Calu3 (cell line): ENCODE results near the gene SIVA1. TPM values are rescaled to one million over a fixed set of nuclear protein-coding genes. Genes with fewer than 3 reads are reported as not detected.

Experiments
- BruUV-seq: library from RNA; stranded (reverse); fragments of 400-500 nt; replicated peaks from 2 replicates; lab custom pipeline; 2021; lab: Mats Ljungman, UMichigan
- CTCF ChIA-PET: fragments of 300-600 bp; sonication (Branson Sonifier 250); formaldehyde crosslinking; loops from one replicate; lab custom pipeline; 2022; ENCODE audit warnings: antibody characterized with exemption; lab: Charles Lee
- DNase-seq: peaks from one replicate; pipeline ENCODE4 v3.0.0; 2022
- H3K27ac Mint-ChIP-seq: one replicate; pipeline ENCODE4 v1.8.0; 2022; ENCODE audit warnings: mixed read lengths; ENCODE audit not compliant: unreplicated experiment
- H3K27me3 Mint-ChIP-seq: one replicate; pipeline ENCODE4 v1.8.0; 2022; ENCODE audit warnings: mixed read lengths; ENCODE audit not compliant: unreplicated experiment
- H3K36me3 Mint-ChIP-seq: one replicate; pipeline ENCODE4 v1.8.0; 2022; ENCODE audit warnings: mild to moderate bottlenecking, moderate library complexity, mixed read lengths; ENCODE audit not compliant: insufficient read depth, unreplicated experiment
- H3K4me1 Mint-ChIP-seq: one replicate; pipeline ENCODE4 v1.8.0; 2022; ENCODE audit warnings: mild to moderate bottlenecking, low read depth, mixed read lengths; ENCODE audit not compliant: unreplicated experiment
- H3K4me3 Mint-ChIP-seq: one replicate; pipeline ENCODE4 v1.8.0; 2022; ENCODE audit warnings: mild to moderate bottlenecking, low read depth, moderate library complexity, mixed read lengths; ENCODE audit not compliant: unreplicated experiment
- H3K9me3 Mint-ChIP-seq: one replicate; pipeline ENCODE4 v1.8.0; 2022; ENCODE audit warnings: low read depth, mixed read lengths; ENCODE audit not compliant: unreplicated experiment
- intact Hi-C: fragments of 100-400 bp; cut with micrococcal nuclease; formaldehyde crosslinking; loops from one replicate; pipeline ENCODE4 v1.10.0; 2022; ENCODE audit not compliant: unreplicated experiment
- total RNA-seq: library from RNA; stranded (reverse); gene quantifications from 2 replicates; pipeline ENCODE4 v1.2.3, GENCODE V29; 2022
- TF ChIP-seq, protein P1 (sequence below): fragments of 200-600 bp; IDR thresholded peaks from one replicate; pipeline ENCODE4 v1.8.0; 2022; ENCODE audit warnings: antibody characterized with exemption; ENCODE audit not compliant: unreplicated experiment

The SIVA1 gene
- total RNA-seq, 1 experiment from 2014 or later, result 72.3 TPM

GRCh38 chr14:104805941-104806624 lies 53.1 kb downstream of the SIVA1 start:
- TF ChIP-seq, protein P1, sequence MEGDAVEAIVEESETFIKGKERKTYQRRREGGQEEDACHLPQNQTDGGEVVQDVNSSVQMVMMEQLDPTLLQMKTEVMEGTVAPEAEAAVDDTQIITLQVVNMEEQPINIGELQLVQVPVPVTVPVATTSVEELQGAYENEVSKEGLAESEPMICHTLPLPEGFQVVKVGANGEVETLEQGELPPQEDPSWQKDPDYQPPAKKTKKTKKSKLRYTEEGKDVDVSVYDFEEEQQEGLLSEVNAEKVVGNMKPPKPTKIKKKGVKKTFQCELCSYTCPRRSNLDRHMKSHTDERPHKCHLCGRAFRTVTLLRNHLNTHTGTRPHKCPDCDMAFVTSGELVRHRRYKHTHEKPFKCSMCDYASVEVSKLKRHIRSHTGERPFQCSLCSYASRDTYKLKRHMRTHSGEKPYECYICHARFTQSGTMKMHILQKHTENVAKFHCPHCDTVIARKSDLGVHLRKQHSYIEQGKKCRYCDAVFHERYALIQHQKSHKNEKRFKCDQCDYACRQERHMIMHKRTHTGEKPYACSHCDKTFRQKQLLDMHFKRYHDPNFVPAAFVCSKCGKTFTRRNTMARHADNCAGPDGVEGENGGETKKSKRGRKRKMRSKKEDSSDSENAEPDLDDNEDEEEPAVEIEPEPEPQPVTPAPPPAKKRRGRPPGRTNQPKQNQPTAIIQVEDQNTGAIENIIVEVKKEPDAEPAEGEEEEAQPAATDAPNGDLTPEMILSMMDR, result no peak
- peak overlapping the region; percentile 73 for H3K27ac Mint-ChIP-seq
- no peaks in the 10 kb centered on the region for H3K9me3 Mint-ChIP-seq
- intact Hi-C loops, result no loop called here
- BruUV-seq, result no TSS peak
- no peaks in the 10 kb centered on the region for H3K4me1 Mint-ChIP-seq
- H3K36me3 Mint-ChIP-seq, result peaks cover 11% of the 10 kb centered on the region
- no peaks in the 10 kb centered on the region for H3K27me3 Mint-ChIP-seq
- no peak for DNase-seq
- CTCF ChIA-PET, result interaction anchor here (0.6 kb wide), 1 partner anchor 1277 kb away, joined by 7 read pairs; the partner anchor contains the start of gene TRMT61A
- no peak overlapping the region for H3K4me3 Mint-ChIP-seq

GRCh38 chr14:104806625-104807465 lies 53.9 kb downstream of the SIVA1 start:
- TF ChIP-seq, protein P1, result no peak
- intact Hi-C loops, result no loop called here
- no TSS peak for BruUV-seq
- CTCF ChIA-PET, result no interaction called here
- DNase-seq, result no peak
- Mint-ChIP-seq H3K27me3 (no peaks in the 10 kb centered on the region), H3K4me1 (no peaks in the 10 kb centered on the region), H3K27ac (peak overlapping the region; percentile 73), H3K36me3 (peaks cover 6% of the 10 kb centered on the region), H3K4me3 (no peak overlapping the region), H3K9me3 (no peaks in the 10 kb centered on the region)

DNA sequence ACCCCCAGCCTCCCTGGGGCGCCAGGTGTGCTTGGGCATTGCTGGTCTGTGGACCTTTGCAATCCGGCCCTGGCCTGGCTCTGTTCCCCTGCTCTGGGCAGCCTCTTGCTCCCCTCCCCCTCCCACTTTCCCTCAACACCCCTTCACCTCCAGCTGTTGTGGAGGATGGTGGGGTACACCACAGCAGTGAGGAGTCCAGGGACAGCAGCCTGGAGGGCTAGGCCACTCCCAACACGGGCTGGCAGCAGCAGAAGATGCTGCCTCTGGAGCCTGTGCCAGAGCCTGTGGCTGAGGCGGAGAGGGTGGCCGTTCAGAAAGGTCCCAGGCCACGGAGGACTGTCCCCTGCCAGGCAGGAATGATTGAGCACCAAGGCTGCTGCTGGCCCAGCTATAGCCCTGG lies 55.5 kb downstream of the SIVA1 start:
- H3K4me3 Mint-ChIP-seq, result no peak overlapping the region
- no peaks in the 10 kb centered on the region for H3K4me1 Mint-ChIP-seq
- CTCF ChIA-PET, result interaction anchor here (0.7 kb wide), 1 partner anchor 41 kb away, joined by 3 read pairs; no protein-coding TSS in a partner anchor
- peaks cover 6% of the 10 kb centered on the region for H3K36me3 Mint-ChIP-seq
- no peaks in the 10 kb centered on the region for H3K9me3 Mint-ChIP-seq
- TF ChIP-seq, protein P1, result no peak
- DNase-seq, result no peak
- H3K27ac Mint-ChIP-seq, result no peak overlapping the region
- no peaks in the 10 kb centered on the region for H3K27me3 Mint-ChIP-seq
- no TSS peak for BruUV-seq
- intact Hi-C loops, result no loop called here

Other genes with a start within 250 kb of the SIVA1 start
- gene C14orf180, start 173.4 kb upstream of the SIVA1 start, total RNA-seq, result not detected in 2 replicates
- gene TMEM179, start 148.4 kb upstream of the SIVA1 start, total RNA-seq, result not detected in 2 replicates
- gene INF2, start 63.5 kb upstream of the SIVA1 start, total RNA-seq, result 208 and 220 TPM in 2 replicates
- 8.6 and 10.0 TPM in 2 replicates for gene ADSS1, start 28.9 kb upstream of the SIVA1 start, total RNA-seq
- 118 and 120 TPM in 2 replicates for gene AKT1, start 42.6 kb downstream of the SIVA1 start, total RNA-seq
- 11.8 and 13.9 TPM in 2 replicates for gene ZBTB42, start 48.0 kb downstream of the SIVA1 start, total RNA-seq
- 60.2 and 67.6 TPM in 2 replicates for gene CEP170B, start 112.1 kb downstream of the SIVA1 start, total RNA-seq
- gene PLD4, start 171.7 kb downstream of the SIVA1 start, total RNA-seq, result 0.09 and 0.12 TPM in 2 replicates
- gene AHNAK2, start 225.2 kb downstream of the SIVA1 start, total RNA-seq, result 42.0 and 56.5 TPM in 2 replicates
- gene CLBA1, start 232.6 kb downstream of the SIVA1 start, total RNA-seq, result 12.8 and 13.8 TPM in 2 replicates